NCI-H187 treated with DMSO at 0.1 percent for 48 hours (cell line): ENCODE measurements around the gene AGBL2.

Source experiments
- DNase-seq: peaks from one replicate; lab custom pipeline; 2025; lab: John Stamatoyannopoulos, UW

AGBL2 gene

GRCh38 chr11:47631473-47631872 is 83.7 kb downstream of the AGBL2 start:
- DNase-seq, result no peak

GRCh38 chr11:47628026-47628425 is 87.1 kb downstream of the AGBL2 start:
- DNase-seq, result no peak

- DNase-seq, result no peak
These were observed 88.9 kb downstream of the AGBL2 start for GRCh38 chr11:47626234-47626633.

GRCh38 chr11:47620836-47621378 is 94.3 kb downstream of the AGBL2 start:
- DNase-seq, result no peak

- DNase-seq, result no peak
These were observed 97.8 kb downstream of the AGBL2 start for GRCh38 chr11:47617417-47617809.

- DNase-seq, result no peak
These were observed 98.3 kb downstream of the AGBL2 start for GRCh38 chr11:47616726-47617416.

- no peak for DNase-seq
These were observed 99.9 kb downstream of the AGBL2 start for GRCh38 chr11:47615249-47615648.

GRCh38 chr11:47611348-47611794 is 103.8 kb downstream of the AGBL2 start:
- no peak for DNase-seq

- no peak for DNase-seq
These were observed 105.5 kb downstream of the AGBL2 start for GRCh38 chr11:47609675-47610074.
